Calu3 (cell line): ENCODE measurements around the gene GUK1. TPM values are rescaled to one million over a fixed set of nuclear protein-coding genes. Genes with fewer than 3 reads are reported as not detected.

Experiments used
- BruUV-seq: library from RNA; stranded (reverse); fragments of 400-500 nt; replicated peaks from 2 replicates; lab custom pipeline; 2021; lab: Mats Ljungman, UMichigan
- CTCF ChIA-PET: fragments of 300-600 bp; sonication (Branson Sonifier 250); formaldehyde crosslinking; loops from one replicate; lab custom pipeline; 2022; ENCODE audit warnings: antibody characterized with exemption; lab: Charles Lee
- DNase-seq: peaks from one replicate; pipeline ENCODE4 v3.0.0; 2022
- H3K27ac Mint-ChIP-seq: one replicate; pipeline ENCODE4 v1.8.0; 2022; ENCODE audit warnings: mixed read lengths; ENCODE audit not compliant: unreplicated experiment
- H3K27me3 Mint-ChIP-seq: one replicate; pipeline ENCODE4 v1.8.0; 2022; ENCODE audit warnings: mixed read lengths; ENCODE audit not compliant: unreplicated experiment
- H3K36me3 Mint-ChIP-seq: one replicate; pipeline ENCODE4 v1.8.0; 2022; ENCODE audit warnings: mild to moderate bottlenecking, moderate library complexity, mixed read lengths; ENCODE audit not compliant: insufficient read depth, unreplicated experiment
- H3K4me1 Mint-ChIP-seq: one replicate; pipeline ENCODE4 v1.8.0; 2022; ENCODE audit warnings: mild to moderate bottlenecking, low read depth, mixed read lengths; ENCODE audit not compliant: unreplicated experiment
- H3K4me3 Mint-ChIP-seq: one replicate; pipeline ENCODE4 v1.8.0; 2022; ENCODE audit warnings: mild to moderate bottlenecking, low read depth, moderate library complexity, mixed read lengths; ENCODE audit not compliant: unreplicated experiment
- H3K9me3 Mint-ChIP-seq: one replicate; pipeline ENCODE4 v1.8.0; 2022; ENCODE audit warnings: low read depth, mixed read lengths; ENCODE audit not compliant: unreplicated experiment
- CTCF ChIP-seq: fragments of 200-600 bp; IDR thresholded peaks from one replicate; pipeline ENCODE4 v1.8.0; 2022; ENCODE audit warnings: antibody characterized with exemption; ENCODE audit not compliant: unreplicated experiment
- intact Hi-C: fragments of 100-400 bp; cut with micrococcal nuclease; formaldehyde crosslinking; loops from one replicate; pipeline ENCODE4 v1.10.0; 2022; ENCODE audit not compliant: unreplicated experiment
- total RNA-seq: library from RNA; stranded (reverse); gene quantifications from 2 replicates; pipeline ENCODE4 v1.2.3, GENCODE V29; 2022

The GUK1 gene
- total RNA-seq, 1 experiment from 2014 or later = 238 TPM

- no peaks in the 10 kb centered on the region for H3K27me3 Mint-ChIP-seq
- intact Hi-C loops = no loop called here
Measured at GRCh38 chr1:228178737-228179684, 38.9 kb downstream of the GUK1 start.

DNA sequence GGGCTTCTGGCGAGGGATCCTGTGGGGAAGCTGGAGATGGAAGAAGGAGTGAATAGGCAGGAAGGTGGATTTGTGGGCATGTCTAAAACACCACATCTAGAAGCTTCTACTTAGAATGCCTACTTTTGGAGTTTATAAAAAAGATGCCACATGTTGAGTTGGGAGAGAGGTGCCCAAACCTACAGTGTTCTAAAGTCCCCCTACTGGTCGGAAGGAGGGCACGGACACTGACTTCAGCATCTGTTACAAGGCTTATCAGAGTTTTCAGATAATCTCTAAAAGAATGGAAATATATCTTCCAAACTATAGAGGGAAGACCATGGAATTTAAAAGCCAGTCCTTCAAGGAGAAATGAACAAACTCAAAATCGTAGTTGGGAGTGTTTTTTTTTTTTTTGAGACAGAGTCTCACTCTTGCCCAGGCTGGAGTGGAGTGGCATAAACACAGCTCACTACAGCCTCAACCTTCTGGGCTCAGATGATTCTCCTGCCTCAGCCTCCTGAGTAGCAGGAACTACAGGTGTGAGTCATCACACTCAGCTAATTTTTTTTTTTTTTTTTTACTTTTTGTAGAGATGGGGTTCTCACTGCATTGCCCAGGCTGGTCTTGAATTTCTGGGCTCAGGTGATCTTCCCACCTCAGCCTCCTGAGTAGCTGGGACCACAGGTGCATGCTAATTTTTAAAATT is 40.3 kb downstream of the GUK1 start:
- Mint-ChIP-seq H3K4me1 (no peaks in the 10 kb centered on the region), H3K27me3 (no peaks in the 10 kb centered on the region), H3K4me3 (no peak overlapping the region), H3K9me3 (no peaks in the 10 kb centered on the region), H3K36me3 (no peaks in the 10 kb centered on the region), H3K27ac (no peak overlapping the region)
- intact Hi-C loops = no loop called here
- no peak for DNase-seq
- CTCF ChIA-PET = interaction anchor here (0.7 kb wide), 5 partner anchors 9 to 1051 kb away, joined by 3 to 4 read pairs (median 3); no protein-coding TSS in a partner anchor
- no TSS peak for BruUV-seq
- no peak for TF ChIP-seq CTCF

More at GRCh38 chr1:228178737-228179684, 38.9 kb downstream of the GUK1 start:
- Mint-ChIP-seq H3K36me3 (peaks cover 8% of the 10 kb centered on the region), H3K9me3 (no peaks in the 10 kb centered on the region), H3K4me3 (no peak overlapping the region), H3K27ac (no peak overlapping the region), H3K4me1 (no peaks in the 10 kb centered on the region)
- DNase-seq = no peak
- CTCF ChIA-PET = no interaction called here
- no TSS peak for BruUV-seq
- no peak for TF ChIP-seq CTCF

GRCh38 chr1:228180959-228181644 is 41.0 kb downstream of the GUK1 start:
- no peaks in the 10 kb centered on the region for H3K36me3 Mint-ChIP-seq
- intact Hi-C loops = no loop called here
- DNase-seq = no peak
- no peak overlapping the region for H3K27ac Mint-ChIP-seq
- H3K4me1 Mint-ChIP-seq = no peaks in the 10 kb centered on the region
- no peak overlapping the region for H3K4me3 Mint-ChIP-seq
- no TSS peak for BruUV-seq
- no peaks in the 10 kb centered on the region for H3K9me3 Mint-ChIP-seq
- CTCF ChIA-PET = interaction anchor here (0.7 kb wide), 1 partner anchor 142 kb away, joined by 3 read pairs; no protein-coding TSS in a partner anchor
- H3K27me3 Mint-ChIP-seq = no peaks in the 10 kb centered on the region
- no peak for TF ChIP-seq CTCF

DNA sequence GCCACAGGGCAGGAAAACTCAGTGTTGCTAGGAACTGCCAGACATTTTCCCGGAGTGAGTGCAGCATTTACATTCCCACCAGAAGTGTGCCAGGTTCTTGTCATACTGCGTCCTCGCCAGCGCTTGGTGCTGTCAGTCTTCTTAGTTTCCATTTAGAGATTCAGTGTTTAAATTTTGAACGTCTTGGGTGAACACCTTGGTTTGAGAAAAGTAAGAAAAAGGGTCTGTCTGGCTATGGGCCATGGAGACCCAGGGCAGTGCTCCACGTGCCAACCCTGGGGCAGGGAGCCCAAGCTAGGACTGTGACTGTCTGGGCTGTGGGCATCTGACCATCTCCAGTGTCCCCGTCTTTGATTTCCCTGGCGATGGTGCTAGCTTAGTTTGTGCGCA is 41.6 kb downstream of the GUK1 start:
- TF ChIP-seq CTCF = no peak
- H3K4me1 Mint-ChIP-seq = no peaks in the 10 kb centered on the region
- BruUV-seq = no TSS peak
- no peaks in the 10 kb centered on the region for H3K36me3 Mint-ChIP-seq
- intact Hi-C loops = no loop called here
- DNase-seq = no peak
- no peak overlapping the region for H3K4me3 Mint-ChIP-seq
- H3K27ac Mint-ChIP-seq = no peak overlapping the region
- H3K9me3 Mint-ChIP-seq = no peaks in the 10 kb centered on the region
- H3K27me3 Mint-ChIP-seq = no peaks in the 10 kb centered on the region
- CTCF ChIA-PET = no interaction called here
